NCI-H345 (cell line): ENCODE measurements around the gene CRK.
"Not testable (repeated sequence)": the region's sequence is repeated elsewhere in the genome, so short reads cannot be mapped to it uniquely, and the experiment has no call there.

Source experiments
- DNase-seq: peaks from one replicate; lab custom pipeline; 2025; lab: John Stamatoyannopoulos, UW

Gene CRK

GRCh38 chr17:1387490-1388227 is 68.4 kb downstream of the CRK start:
- not testable (repeated sequence) for DNase-seq

DNA sequence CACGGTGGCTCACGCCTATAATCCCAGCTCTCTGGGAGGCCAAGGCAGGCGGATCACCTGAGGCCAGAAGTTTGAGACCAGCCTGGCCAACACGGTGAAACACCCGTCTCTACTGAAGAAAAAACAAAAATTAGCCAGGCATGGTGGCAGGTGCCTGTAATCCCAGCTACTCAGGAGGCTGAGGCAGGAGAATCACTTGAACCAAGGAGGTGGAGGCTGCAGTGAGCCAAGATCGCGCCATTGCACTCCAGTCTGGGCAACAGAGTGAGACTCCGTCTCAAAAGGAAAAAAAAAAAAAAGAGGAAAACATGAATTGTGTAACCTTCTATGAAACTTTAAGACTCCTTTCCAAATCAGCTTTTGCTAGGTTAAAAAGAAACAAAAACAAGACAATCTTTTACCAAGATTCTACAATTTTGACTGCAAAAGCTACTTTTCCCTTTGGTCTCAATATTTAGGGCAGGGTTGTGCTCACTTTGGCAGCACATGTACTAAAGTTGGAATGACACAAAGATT is 69.3 kb downstream of the CRK start:
- not testable (repeated sequence) for DNase-seq

- DNase-seq = no peak
These were observed 69.8 kb downstream of the CRK start for GRCh38 chr17:1386265-1386664.

- no peak for DNase-seq
These were observed 70.2 kb downstream of the CRK start for GRCh38 chr17:1385861-1386260.

DNA sequence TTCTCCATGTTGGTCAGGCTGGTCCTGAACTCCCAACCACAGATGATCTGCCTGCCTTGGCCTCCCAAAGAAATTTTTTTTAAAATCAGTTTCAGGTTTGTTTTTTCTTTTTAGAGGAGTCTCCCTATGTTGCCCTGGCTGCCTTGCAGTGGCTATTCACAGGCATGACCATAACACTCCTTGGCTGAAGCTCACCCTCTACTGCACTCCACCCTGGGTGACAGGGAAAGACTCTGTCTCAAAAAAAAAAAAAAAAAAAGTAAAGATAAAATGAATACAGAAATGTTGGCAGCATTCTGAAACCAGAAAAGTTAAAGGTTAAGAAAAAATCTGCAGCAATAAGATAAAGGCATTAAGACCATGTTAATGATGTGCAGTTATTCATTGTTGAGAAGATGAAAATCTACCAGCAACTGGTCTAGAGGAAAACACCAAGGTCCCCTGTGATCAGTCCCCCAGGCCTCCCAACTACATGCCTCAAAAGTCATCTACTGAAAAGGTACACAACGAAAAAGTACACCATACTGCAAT is 71.1 kb downstream of the CRK start:
- no peak for DNase-seq

GRCh38 chr17:1379930-1380313 is 76.1 kb downstream of the CRK start:
- no peak for DNase-seq

DNA sequence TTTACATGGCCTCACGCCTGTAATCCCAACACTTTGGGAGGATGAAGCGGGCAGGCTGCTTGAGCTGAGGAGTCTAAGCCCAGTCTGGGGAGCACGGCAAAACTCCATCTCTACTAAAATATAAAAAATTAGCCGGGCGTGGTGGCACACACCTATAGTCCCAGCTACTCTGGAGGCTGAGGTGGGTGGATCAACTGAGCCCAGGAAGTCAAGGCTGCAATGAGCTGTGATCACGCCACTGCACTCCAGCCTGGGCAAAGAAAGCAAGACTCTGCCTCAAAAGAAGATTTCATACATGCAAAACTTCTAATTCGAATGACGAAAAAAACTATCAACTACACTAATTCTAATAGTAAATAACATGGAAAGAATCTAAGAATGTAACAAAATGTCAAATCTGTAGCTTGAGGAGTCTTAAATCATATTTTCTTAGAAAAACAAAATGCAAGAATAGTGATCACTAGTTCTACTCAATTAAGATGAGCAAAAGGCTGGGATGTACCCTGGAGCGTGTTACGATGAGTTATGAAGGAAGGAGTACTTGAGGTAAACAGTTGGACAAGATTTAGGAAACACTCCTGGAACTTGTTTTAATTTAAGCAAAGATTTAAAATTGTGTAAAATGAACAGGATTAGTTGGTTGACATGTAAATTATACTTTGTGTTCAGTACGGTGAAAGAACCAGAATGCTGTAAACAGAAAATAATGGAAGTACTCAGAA is 76.7 kb downstream of the CRK start:
- DNase-seq = no peak

- not testable (repeated sequence) for DNase-seq
These were observed 77.6 kb downstream of the CRK start for GRCh38 chr17:1378476-1378860.

- DNase-seq = no peak
These were observed 78.7 kb downstream of the CRK start for GRCh38 chr17:1377334-1377733.

DNA sequence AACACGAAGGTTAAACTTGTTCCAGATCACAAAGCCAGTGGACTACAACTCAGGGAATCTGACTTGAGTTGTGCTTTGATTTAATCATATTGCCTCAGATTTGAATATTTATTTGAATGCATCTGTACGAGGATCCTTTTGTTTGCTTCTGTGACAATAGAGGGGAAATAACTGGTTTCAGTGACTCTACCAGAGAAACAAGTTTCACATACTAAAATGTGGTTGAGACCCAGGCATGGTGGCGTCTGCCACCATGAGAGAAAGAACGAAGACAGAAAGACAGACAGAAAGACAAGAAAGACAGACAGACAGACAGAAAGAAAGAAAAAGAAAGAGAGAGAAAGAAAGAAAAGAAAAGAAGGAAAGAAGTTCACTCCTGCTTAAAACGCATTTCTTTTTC is 80.0 kb downstream of the CRK start:
- DNase-seq = no peak

- no peak for DNase-seq
These were observed 80.4 kb downstream of the CRK start for GRCh38 chr17:1375615-1376014.

- DNase-seq = no peak
These were observed 81.4 kb downstream of the CRK start for GRCh38 chr17:1374431-1375177.

- no peak for DNase-seq
These were observed 82.3 kb downstream of the CRK start for GRCh38 chr17:1373707-1374237.

DNA sequence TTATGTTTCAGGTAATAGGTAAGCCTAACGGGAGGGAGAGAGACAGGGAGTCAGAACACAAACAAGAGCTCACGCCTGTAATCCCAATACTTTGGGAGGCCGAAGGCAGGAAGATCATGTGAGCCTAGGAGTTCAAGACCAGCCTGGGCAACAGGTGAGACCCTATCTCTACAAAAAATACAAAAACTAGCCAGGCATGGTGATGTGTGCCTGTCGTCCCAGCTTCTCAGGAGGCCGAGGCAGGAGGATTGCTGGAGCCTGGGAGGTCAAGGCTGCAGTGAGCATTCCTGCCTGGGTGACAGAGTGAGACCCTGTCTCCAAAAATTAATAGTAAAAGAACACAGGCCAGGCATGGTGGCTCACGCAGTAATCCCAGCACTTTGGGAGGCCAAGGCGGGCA is 83.4 kb downstream of the CRK start:
- DNase-seq = no peak

GRCh38 chr17:1371893-1372590 is 84.0 kb downstream of the CRK start:
- no peak for DNase-seq
